Keratinocyte (primary cell): Measurements from ENCODE around the gene ATAD2B. TPM values are rescaled to one million over a fixed set of nuclear protein-coding genes. Genes with fewer than 3 reads are reported as not detected.

ENCODE experiments used
- DNase-seq: peaks from one replicate; pipeline ENCODE4 v3.0.0-alpha.2; 2011; ENCODE audit warnings: low read depth, missing footprints, low spot score
- FAIRE-seq: peaks from 2 replicates; lab custom pipeline; 2011; peaks lifted over from hg19 to GRCh38; lab: Jason Lieb, UNC
- H2AFZ ChIP-seq: 2 replicates; pipeline ENCODE4 v1.6.0; 2012; ENCODE audit warnings: low read length, control low read depth, inconsistent platforms; ENCODE audit not compliant: control insufficient read depth
- H3K27ac ChIP-seq: 2 replicates; pipeline ENCODE4 v1.5.1; 2011; ENCODE audit warnings: low read length; ENCODE audit not compliant: control insufficient read depth, insufficient read depth
- H3K27me3 ChIP-seq: 3 replicates; pipeline ENCODE4 v1.6.0; 2011; ENCODE audit warnings: low read length; ENCODE audit not compliant: control insufficient read depth, insufficient read depth; ENCODE audit errors: extremely low read depth
- H3K36me3 ChIP-seq, 2 experiments: 2 replicates in 1 of 2; 3 replicates in 1 of 2; pipeline ENCODE4 v1.5.1; 2011; ENCODE audit warnings: low read length in 2 of 2, mild to moderate bottlenecking in 1 of 2; ENCODE audit not compliant: control insufficient read depth in 2 of 2, insufficient read depth in 2 of 2; ENCODE audit errors: extremely low read depth in 1 of 2
- H3K4me1 ChIP-seq: 3 replicates; pipeline ENCODE4 v1.5.1; 2011; ENCODE audit warnings: low read length; ENCODE audit not compliant: control insufficient read depth, insufficient read depth; ENCODE audit errors: extremely low read depth
- H3K4me2 ChIP-seq: 3 replicates; pipeline ENCODE4 v1.6.0; 2011; ENCODE audit warnings: low read depth, low read length; ENCODE audit not compliant: control insufficient read depth, insufficient read depth; ENCODE audit errors: extremely low read depth
- H3K4me3 ChIP-seq, 3 experiments: fragments of 200-600 bp in 1 of 3; sonication (generic) in 1 of 3; 2 replicates in 2 of 3; 3 replicates in 1 of 3; pipeline ENCODE4 v1.5.1; 2011 to 2016; ENCODE audit warnings: low read length in 3 of 3, mild to moderate bottlenecking in 3 of 3, control low read depth in 2 of 3, inconsistent platforms in 1 of 3, low read depth in 1 of 3, mixed read lengths in 1 of 3, mixed run types in 1 of 3, moderate library complexity in 1 of 3; ENCODE audit not compliant: control insufficient read depth in 2 of 3, insufficient read depth in 2 of 3; ENCODE audit errors: extremely low read depth in 1 of 3
- H3K79me2 ChIP-seq: 2 replicates; pipeline ENCODE4 v1.6.0; 2012; ENCODE audit warnings: low read length; ENCODE audit not compliant: control insufficient read depth, insufficient read depth
- H3K9ac ChIP-seq: 3 replicates; pipeline ENCODE4 v1.6.0; 2011; ENCODE audit warnings: low read length; ENCODE audit not compliant: control insufficient read depth, insufficient read depth; ENCODE audit errors: extremely low read depth
- H3K9me1 ChIP-seq: 3 replicates; pipeline ENCODE4 v1.6.0; 2011; ENCODE audit warnings: low read length; ENCODE audit not compliant: control insufficient read depth, insufficient read depth; ENCODE audit errors: extremely low read depth
- H3K9me3 ChIP-seq: 2 replicates; pipeline ENCODE4 v1.5.1; 2012; ENCODE audit warnings: low read depth, low read length; ENCODE audit not compliant: control insufficient read depth
- H4K20me1 ChIP-seq: 3 replicates; pipeline ENCODE4 v1.6.0; 2011; ENCODE audit warnings: low read length; ENCODE audit not compliant: control insufficient read depth, insufficient read depth; ENCODE audit errors: extremely low read depth
- CTCF ChIP-seq, 3 experiments: IDR thresholded peaks in 1 of 3; conservative IDR thresholded peaks in 1 of 3; optimal IDR thresholded peaks in 1 of 3; 2 replicates in 2 of 3; 3 replicates in 1 of 3; pipeline versions ENCODE3 to v1.5.1; 2011; ENCODE audit warnings: low read length in 3 of 3, mild to moderate bottlenecking in 3 of 3, moderate library complexity in 2 of 3, control low read depth in 1 of 3, inconsistent platforms in 1 of 3; ENCODE audit not compliant: insufficient read depth in 2 of 3; ENCODE audit errors: extremely low read depth in 1 of 3
- EZH2 ChIP-seq: IDR thresholded peaks from one replicate; pipeline ENCODE4 v1.6.1; 2012; ENCODE audit warnings: inconsistent platforms, mild to moderate bottlenecking, low read length, moderate library complexity
- dilution Hi-C: fragments of 300-500 bp; cut with MboI; formaldehyde crosslinking; loops from one replicate; pipeline ENCODE4 v1.7.0; 2020; ENCODE audit warnings: low sequenced_read_pairs; ENCODE audit not compliant: extremely low pct_ligation_motif_present
- polyA plus RNA-seq, 5 experiments: library from polyadenylated mRNA; depleted of rRNA in 3 of 5; stranded (reverse) in 3 of 5; stranded (forward) in 1 of 5; unstranded in 1 of 5; fragments of >200 nt; gene quantifications; 1 replicate in 1 of 5; 2 replicates in 3 of 5; 3 replicates in 1 of 5; pipeline versions ENCODE4 v1.2.1 to v1.2.3, GENCODE V29; 2011 to 2012; ENCODE audit warnings: missing spikeins in 2 of 5, low read depth in 1 of 5, low replicate concordance in 1 of 5

ATAD2B gene
- polyA plus RNA-seq, 1 donor (not counting 4 experiments of a cell fraction or from before 2014, with no cell fraction given): 4.4 TPM

DNA sequence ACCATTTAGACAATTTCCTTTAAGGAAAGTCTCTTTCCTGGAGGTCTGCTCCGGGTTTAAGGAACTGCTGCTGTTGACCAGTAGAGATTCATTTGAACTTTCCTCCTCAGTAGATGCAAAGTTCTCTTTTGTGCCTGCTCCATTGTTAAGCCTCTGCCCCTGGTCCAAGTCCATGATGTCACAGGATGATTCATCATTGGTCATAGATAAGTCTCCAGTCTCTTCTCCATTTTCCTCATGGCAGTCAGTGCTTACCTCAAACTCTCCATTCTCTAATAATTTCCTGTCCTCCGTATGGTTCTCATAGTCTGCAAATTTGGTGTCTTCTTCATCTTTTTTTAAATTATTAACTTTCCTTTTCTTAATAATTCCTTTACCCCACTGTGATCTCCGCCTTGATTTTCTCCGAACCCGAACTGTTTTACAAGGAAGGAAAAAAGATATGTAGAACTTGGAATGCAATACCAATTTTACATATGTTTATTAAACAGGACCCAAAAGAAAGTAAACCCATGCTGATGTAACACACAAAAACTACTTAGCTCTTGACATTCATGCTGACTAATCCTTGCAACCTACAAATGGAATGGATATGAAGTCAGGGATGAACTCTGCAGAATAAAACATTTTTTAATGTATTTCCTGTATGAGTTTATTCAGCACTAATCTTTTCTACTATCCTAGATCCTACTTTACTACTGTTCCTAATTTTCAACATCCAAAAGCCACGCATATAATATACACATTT is 169.1 kb downstream of the ATAD2B start:
- Histone ChIP-seq H2AFZ (no peak overlapping the region), H3K9me1 (no peaks in the 10 kb centered on the region), H3K4me2 (peak overlapping the region; percentile 67), H3K79me2 (no peaks in the 10 kb centered on the region), H3K36me3 (peaks cover 4 to 6% of the 10 kb centered on the region in 2 experiments), H3K9me3 (no peaks in the 10 kb centered on the region), H3K9ac (peak overlapping the region; percentile 3), H3K27me3 (no peaks in the 10 kb centered on the region), H4K20me1 (no peaks in the 10 kb centered on the region), H3K4me3 (no peak overlapping the region), H3K27ac (peak overlapping the region; percentile 85), H3K4me1 (peaks cover 42% of the 10 kb centered on the region)
- FAIRE-seq (peak; percentile 99), DNase-seq (peak; percentile 49)
- dilution Hi-C loops: no loop called here
- TF ChIP-seq EZH2 (no peak), CTCF (optimal IDR thresholded peaks at IDR 0.05 in 1 of 3, IDR thresholded peaks at IDR 0.05 in 1 of 3, conservative IDR thresholded peaks at IDR 0.05 in 1 of 3; ENCODE audit: extremely low read depth in 1 of 3, insufficient read depth in 2 of 3, low read length in 3 of 3) (no peak)

- dilution Hi-C loops: no loop called here
- FAIRE-seq (peak; percentile 82), DNase-seq (peak; percentile 59)
- Histone ChIP-seq H3K27ac (peak overlapping the region; percentile 85), H3K27me3 (no peaks in the 10 kb centered on the region), H3K4me3 (peak overlapping the region in 2 of 3 experiments; percentile 24 to 30), H4K20me1 (no peaks in the 10 kb centered on the region), H3K79me2 (no peaks in the 10 kb centered on the region), H3K9me3 (no peaks in the 10 kb centered on the region), H3K36me3 (peaks cover 6% of the 10 kb centered on the region in 2 experiments), H3K9me1 (no peaks in the 10 kb centered on the region), H2AFZ (no peak overlapping the region), H3K4me1 (peaks cover 42% of the 10 kb centered on the region), H3K9ac (no peak overlapping the region), H3K4me2 (peak overlapping the region; percentile 67)
- TF ChIP-seq EZH2: no peak
These were observed 170.2 kb downstream of the ATAD2B start for GRCh38 chr2:23756593-23757292.
